Activated naive CD4-positive, alpha-beta T cell treated with anti-CD3 and anti-CD28 coated beads, Interleukin-2, amount 10 ng/mL, durations not matched to agents 7 days and 5 days (primary cell): Measurements from ENCODE around the gene BTBD18.

ENCODE experiments used
- CTCF ChIA-PET: fragments of 350-600 bp; sonication (Branson Sonifier 250); formaldehyde crosslinking; loops from one replicate; lab custom pipeline; 2021; ENCODE audit warnings: antibody characterized with exemption; lab: Charles Lee
- DNase-seq: peaks from one replicate; pipeline ENCODE4 v3.0.0-alpha.2; 2020
- H3K27ac Mint-ChIP-seq: one replicate; pipeline ENCODE4 v1.8.0; 2021; ENCODE audit warnings: mild to moderate bottlenecking, moderate library complexity, mixed read lengths
- H3K27me3 Mint-ChIP-seq: one replicate; pipeline ENCODE4 v1.8.0; 2021; ENCODE audit warnings: mild to moderate bottlenecking, mixed read lengths
- H3K36me3 Mint-ChIP-seq: one replicate; pipeline ENCODE4 v1.8.0; 2021; ENCODE audit warnings: mixed read lengths
- H3K4me1 Mint-ChIP-seq: one replicate; pipeline ENCODE4 v1.8.0; 2021; ENCODE audit warnings: mixed read lengths
- H3K4me3 Mint-ChIP-seq: one replicate; pipeline ENCODE4 v1.8.0; 2021; ENCODE audit warnings: mild to moderate bottlenecking, moderate library complexity, mixed read lengths
- H3K9me3 Mint-ChIP-seq: one replicate; pipeline ENCODE4 v1.8.0; 2021; ENCODE audit warnings: mixed read lengths

The BTBD18 gene

GRCh38 chr11:57700425-57700824, 51.2 kb downstream of the BTBD18 start:
- H3K27me3 Mint-ChIP-seq = no peaks in the 10 kb centered on the region
- CTCF ChIA-PET = no interaction called here
- H3K4me1 Mint-ChIP-seq = no peaks in the 10 kb centered on the region
- no peaks in the 10 kb centered on the region for H3K9me3 Mint-ChIP-seq
- no peak for DNase-seq
- H3K4me3 Mint-ChIP-seq = no peak overlapping the region
- H3K27ac Mint-ChIP-seq = no peak overlapping the region
- H3K36me3 Mint-ChIP-seq = peaks cover 60% of the 10 kb centered on the region

- no peak for DNase-seq
- Mint-ChIP-seq H3K36me3 (peaks cover 58% of the 10 kb centered on the region), H3K9me3 (no peaks in the 10 kb centered on the region), H3K4me1 (no peaks in the 10 kb centered on the region), H3K4me3 (no peak overlapping the region), H3K27ac (peak overlapping the region; percentile 61), H3K27me3 (no peaks in the 10 kb centered on the region)
- CTCF ChIA-PET = no interaction called here
Observed at GRCh38 chr11:57699813-57700212, 51.8 kb downstream of the BTBD18 start.

- no peaks in the 10 kb centered on the region for H3K27me3 Mint-ChIP-seq
- H3K36me3 Mint-ChIP-seq = peaks cover 51% of the 10 kb centered on the region
- no peak overlapping the region for H3K27ac Mint-ChIP-seq
- no peaks in the 10 kb centered on the region for H3K4me1 Mint-ChIP-seq
- CTCF ChIA-PET = no interaction called here
- no peaks in the 10 kb centered on the region for H3K9me3 Mint-ChIP-seq
- DNase-seq = no peak
- H3K4me3 Mint-ChIP-seq = no peak overlapping the region
Observed at GRCh38 chr11:57698843-57699365, 52.7 kb downstream of the BTBD18 start.
